Measurements from ENCODE around the gene APCDD1L.

DNA sequence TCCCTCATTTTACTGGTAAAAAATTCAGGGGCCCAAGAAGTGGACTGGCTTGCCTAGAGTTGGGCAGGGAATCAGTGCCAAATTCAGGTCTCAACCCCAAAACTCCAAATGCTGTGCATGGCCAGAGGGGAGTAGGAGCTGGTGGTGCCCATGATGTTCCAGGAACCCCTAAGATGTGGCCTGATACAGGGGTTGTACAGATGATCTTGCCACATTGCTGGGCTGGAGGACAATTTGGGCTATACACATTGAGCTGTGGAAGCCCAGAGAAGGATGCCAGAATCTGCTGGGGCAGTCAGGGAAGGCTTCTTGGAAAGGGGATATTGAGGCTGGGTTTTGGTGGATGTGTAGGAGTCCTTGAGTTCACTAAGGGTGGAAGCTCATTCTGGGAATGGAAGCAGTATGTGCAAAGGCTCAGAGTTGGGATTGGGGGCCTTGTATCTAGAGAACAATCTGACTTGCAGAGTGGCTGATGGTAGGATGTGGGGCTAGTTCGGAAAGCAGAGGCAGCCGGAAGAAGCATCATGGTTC lies 38.0 kb upstream of the APCDD1L start:
- TF ChIP-seq, protein P1, sequence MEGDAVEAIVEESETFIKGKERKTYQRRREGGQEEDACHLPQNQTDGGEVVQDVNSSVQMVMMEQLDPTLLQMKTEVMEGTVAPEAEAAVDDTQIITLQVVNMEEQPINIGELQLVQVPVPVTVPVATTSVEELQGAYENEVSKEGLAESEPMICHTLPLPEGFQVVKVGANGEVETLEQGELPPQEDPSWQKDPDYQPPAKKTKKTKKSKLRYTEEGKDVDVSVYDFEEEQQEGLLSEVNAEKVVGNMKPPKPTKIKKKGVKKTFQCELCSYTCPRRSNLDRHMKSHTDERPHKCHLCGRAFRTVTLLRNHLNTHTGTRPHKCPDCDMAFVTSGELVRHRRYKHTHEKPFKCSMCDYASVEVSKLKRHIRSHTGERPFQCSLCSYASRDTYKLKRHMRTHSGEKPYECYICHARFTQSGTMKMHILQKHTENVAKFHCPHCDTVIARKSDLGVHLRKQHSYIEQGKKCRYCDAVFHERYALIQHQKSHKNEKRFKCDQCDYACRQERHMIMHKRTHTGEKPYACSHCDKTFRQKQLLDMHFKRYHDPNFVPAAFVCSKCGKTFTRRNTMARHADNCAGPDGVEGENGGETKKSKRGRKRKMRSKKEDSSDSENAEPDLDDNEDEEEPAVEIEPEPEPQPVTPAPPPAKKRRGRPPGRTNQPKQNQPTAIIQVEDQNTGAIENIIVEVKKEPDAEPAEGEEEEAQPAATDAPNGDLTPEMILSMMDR (IDR thresholded peaks at IDR 0.05), result no peak
- TF ChIP-seq POLR2AphosphoS5 (IDR thresholded peaks at IDR 0.05), result no peak

Measured in upper lobe of left lung (tissue), 4 donors.